Esophagus muscularis mucosa (tissue), 4 donors: ENCODE data around the gene EVI5L. TPM values are rescaled to one million over a fixed set of nuclear protein-coding genes. Genes with fewer than 3 reads are reported as not detected.

Experiments used
- DNase-seq: peaks from one replicate; pipeline ENCODE4 v3.0.0-alpha.2; 2017; ENCODE audit errors: extremely low spot score
- H3K27ac ChIP-seq, 4 donors: fragments of 200-600 bp; sonication (generic); replicated peaks in 1 of 4; 1 replicate in 3 of 4; 2 replicates in 1 of 4; pipeline ENCODE4 v1.5.1; 2016 to 2019; ENCODE audit warnings: mild to moderate bottlenecking in 1 of 4
- H3K27me3 ChIP-seq, 4 donors: fragments of 200-600 bp; sonication (generic); one replicate each; pipeline versions ENCODE4 v1.5.1 to v1.6.0; 2016 to 2019
- H3K36me3 ChIP-seq, 4 donors: fragments of 200-600 bp; sonication (generic); one replicate each; pipeline ENCODE4 v1.5.1; 2016 to 2019
- H3K4me1 ChIP-seq, 4 donors: fragments of 200-600 bp; sonication (generic); one replicate each; pipeline ENCODE4 v1.5.1; 2016 to 2019
- H3K4me3 ChIP-seq, 4 donors: fragments of 200-600 bp; sonication (generic); 1 replicate in 2 of 4; 2 replicates in 2 of 4; pipeline ENCODE4 v1.5.1; 2016 to 2019; ENCODE audit warnings: mild to moderate bottlenecking in 4 of 4, moderate library complexity in 1 of 4
- H3K9me3 ChIP-seq, 4 donors: fragments of 200-600 bp; sonication (generic); 1 replicate in 3 of 4; 2 replicates in 1 of 4; pipeline ENCODE4 v1.5.1; 2016 to 2019
- CTCF ChIP-seq, 3 experiments: fragments of 200-600 bp in 2 of 3; fragments of 450-650 bp in 1 of 3; sonication (generic) in 2 of 3; IDR thresholded peaks; one replicate each; pipeline ENCODE4 v1.5.1; 2017 to 2019; ENCODE audit warnings: antibody characterized with exemption in 3 of 3, mild to moderate bottlenecking in 2 of 3, moderate library complexity in 1 of 3
- EP300 ChIP-seq: sonication (generic); formaldehyde crosslinking; IDR thresholded peaks from one replicate; pipeline ENCODE4 v1.6.1; 2017; ENCODE audit warnings: antibody characterized with exemption
- POLR2A ChIP-seq: fragments of 450-650 bp; IDR thresholded peaks from one replicate; pipeline ENCODE4 v1.6.1; 2017; ENCODE audit warnings: antibody characterized with exemption, moderate library complexity, mild to moderate bottlenecking, low read depth
- POLR2AphosphoS5 ChIP-seq, 2 donors: sonication (generic); formaldehyde crosslinking; IDR thresholded peaks; one replicate each; pipeline ENCODE4 v1.6.1; 2017; ENCODE audit warnings: antibody characterized with exemption in 2 of 2
- WGBS: methylation state at CpG from one replicate; pipeline ENCODE4 v1.1.5; 2018; 5-methylcytosine and 5-hydroxymethylcytosine counted together
- intact Hi-C: fragments of 100-400 bp; cut with DNase I; formaldehyde crosslinking; loops from one replicate; pipeline ENCODE4 v1.15.1; 2023
- total RNA-seq, 4 donors: library from RNA; depleted of rRNA; stranded (reverse); fragments of >200 nt; gene quantifications; one replicate each; pipeline versions ENCODE4 v1.1.0 to v1.2.1, GENCODE V29; 2016

The EVI5L gene
- total RNA-seq, 4 donors from 2014 or later, result 19.9 to 42.0 (median 29.2) TPM

GRCh38 chr19:7818806-7819205, 11.2 kb upstream of the EVI5L start:
- peaks cover 0 to 64% (median 0%) of the 10 kb centered on the region in 4 donors for H3K27me3 ChIP-seq
- no peaks in the 10 kb centered on the region for H3K36me3 ChIP-seq
- no peak overlapping the region for H3K27ac ChIP-seq
- 84% methylated on average over 2 of the region's 2 CpGs for WGBS
- H3K4me3 ChIP-seq, result no peak overlapping the region
- no peak for DNase-seq
- peaks cover 0 to 27% (median 18%) of the 10 kb centered on the region in 4 donors for H3K9me3 ChIP-seq
- H3K4me1 ChIP-seq, result no peaks in the 10 kb centered on the region
- TF ChIP-seq POLR2A (no peak), CTCF (IDR thresholded peaks at IDR 0.05) (no peak), EP300 (no peak), POLR2AphosphoS5 (IDR thresholded peaks at IDR 0.05) (no peak)
- intact Hi-C loops, result no loop called here

GRCh38 chr19:7819337-7819736, 10.7 kb upstream of the EVI5L start:
- no peak for DNase-seq
- intact Hi-C loops, result no loop called here
- Histone ChIP-seq H3K9me3 (peaks cover 0 to 27% (median 18%) of the 10 kb centered on the region in 4 donors), H3K36me3 (no peaks in the 10 kb centered on the region), H3K4me3 (no peak overlapping the region), H3K4me1 (no peaks in the 10 kb centered on the region), H3K27me3 (peaks cover 0 to 66% (median 0%) of the 10 kb centered on the region in 4 donors), H3K27ac (no peak overlapping the region)
- no peak for TF ChIP-seq EP300
- TF ChIP-seq POLR2AphosphoS5 (IDR thresholded peaks at IDR 0.05), result no peak
- no peak for TF ChIP-seq POLR2A
- TF ChIP-seq CTCF (IDR thresholded peaks at IDR 0.05), result no peak
- WGBS, result 85% methylated on average over 2 of the region's 2 CpGs

- no peak for TF ChIP-seq POLR2A
- no peak for TF ChIP-seq EP300
- TF ChIP-seq POLR2AphosphoS5 (IDR thresholded peaks at IDR 0.05), result no peak
- no peak for TF ChIP-seq CTCF (IDR thresholded peaks at IDR 0.05)
- H3K27me3 ChIP-seq, result peaks cover 0 to 65% (median 0%) of the 10 kb centered on the region in 4 donors
- intact Hi-C loops, result no loop called here
Observed at GRCh38 chr19:7820588-7820987, 9.4 kb upstream of the EVI5L start.

GRCh38 chr19:7822910-7823515, 7.0 kb upstream of the EVI5L start:
- peaks cover 0 to 64% (median 0%) of the 10 kb centered on the region in 4 donors for H3K27me3 ChIP-seq
- TF ChIP-seq EP300 (no peak), CTCF (IDR thresholded peaks at IDR 0.05) (no peak), POLR2A (no peak), POLR2AphosphoS5 (IDR thresholded peaks at IDR 0.05) (no peak)

More at GRCh38 chr19:7820588-7820987, 9.4 kb upstream of the EVI5L start:
- 48% methylated on average over 3 of the region's 3 CpGs for WGBS
- Histone ChIP-seq H3K36me3 (no peaks in the 10 kb centered on the region), H3K27ac (no peak overlapping the region), H3K4me3 (no peak overlapping the region), H3K4me1 (no peaks in the 10 kb centered on the region), H3K9me3 (peaks cover 0 to 27% (median 18%) of the 10 kb centered on the region in 4 donors)
- no peak for DNase-seq

More at GRCh38 chr19:7822910-7823515, 7.0 kb upstream of the EVI5L start:
- Histone ChIP-seq H3K4me1 (no peaks in the 10 kb centered on the region), H3K9me3 (peaks cover 0 to 12% (median 5%) of the 10 kb centered on the region in 4 donors), H3K27ac (no peak overlapping the region), H3K36me3 (no peaks in the 10 kb centered on the region), H3K4me3 (no peak overlapping the region)
- 90% methylated on average over 4 of the region's 4 CpGs for WGBS
- DNase-seq, result no peak
- intact Hi-C loops, result no loop called here
